ENCODE measurements around the gene PLCXD1. TPM values are rescaled to one million over a fixed set of nuclear protein-coding genes. Genes with fewer than 3 reads are reported as not detected.
"Not testable (repeated sequence)": the region's sequence is repeated elsewhere in the genome, so short reads cannot be mapped to it uniquely, and the experiment has no call there.

Gene PLCXD1
- total RNA-seq = 10 to 100 TPM; 12.6 to 19.1 TPM
- long read RNA-seq, partial matches to known transcripts = 1 of 6 reads
- long read RNA-seq, other reads (novel, unspliced or antisense) = 5 of 6 reads

- ATAC-seq = no peak
- DNase-seq = no peak
- intact Hi-C loops (cut with DNase I, micrococcal nuclease) = no loop called here
Observed at GRCh38 chrX:281166-281999, at the start of gene PLCXD1. PLCXD1 (plus strand) TSS chrX:281381; CDS start chrX:284188, 2,807 bp downstream.

- intact Hi-C loops (cut with DNase I, micrococcal nuclease); DNase-seq: not testable (repeated sequence)
- peak; percentile 96 for ATAC-seq
Observed at GRCh38 chrX:231637-232277, 49.4 kb upstream of the PLCXD1 start.

- DNase-seq; intact Hi-C loops (cut with DNase I, micrococcal nuclease): not testable (repeated sequence)
- ATAC-seq = peak; percentile 24
Observed at GRCh38 chrX:232278-232655, 48.9 kb upstream of the PLCXD1 start.

- not testable (repeated sequence) for DNase-seq
Observed at GRCh38 chrX:236201-236600, 45.0 kb upstream of the PLCXD1 start.

GRCh38 chrX:250965-251364, 30.2 kb upstream of the PLCXD1 start:
- intact Hi-C loops (cut with DNase I, micrococcal nuclease) = no loop called here
- no peak for DNase-seq
- no peak for ATAC-seq

More at GRCh38 chrX:236201-236600, 45.0 kb upstream of the PLCXD1 start:
- ATAC-seq; intact Hi-C loops (cut with DNase I, micrococcal nuclease): not testable (repeated sequence)

GRCh38 chrX:251396-252243, 29.6 kb upstream of the PLCXD1 start:
- DNase-seq; ATAC-seq; intact Hi-C loops (cut with DNase I, micrococcal nuclease): not testable (repeated sequence)

GRCh38 chrX:252244-252956, 28.8 kb upstream of the PLCXD1 start:
- ATAC-seq = no peak
- intact Hi-C loops (cut with DNase I, micrococcal nuclease) = no loop called here
- DNase-seq = no peak

- intact Hi-C loops (cut with DNase I, micrococcal nuclease) = no loop called here
- ATAC-seq (no peak), DNase-seq (no peak)
Observed at GRCh38 chrX:252957-253291, 28.3 kb upstream of the PLCXD1 start.

GRCh38 chrX:253451-254297, 27.5 kb upstream of the PLCXD1 start:
- intact Hi-C loops (cut with DNase I, micrococcal nuclease) = no loop called here
- no peak for DNase-seq
- ATAC-seq = no peak

- ATAC-seq (no peak), DNase-seq (no peak)
- intact Hi-C loops (cut with DNase I, micrococcal nuclease) = no loop called here
Observed at GRCh38 chrX:254630-255215, 26.5 kb upstream of the PLCXD1 start.

- DNase-seq (no peak), ATAC-seq (no peak)
- intact Hi-C loops (cut with DNase I, micrococcal nuclease) = no loop called here
Observed at GRCh38 chrX:255923-256331, 25.3 kb upstream of the PLCXD1 start.

GRCh38 chrX:257054-257453, 24.1 kb upstream of the PLCXD1 start:
- intact Hi-C loops (cut with DNase I, micrococcal nuclease); DNase-seq: not testable (repeated sequence)
- peak; percentile 19 for ATAC-seq

- ATAC-seq (no peak), DNase-seq (no peak)
- intact Hi-C loops (cut with DNase I, micrococcal nuclease) = no loop called here
Observed at GRCh38 chrX:257681-258289, 23.4 kb upstream of the PLCXD1 start.

GRCh38 chrX:258291-259040, 22.7 kb upstream of the PLCXD1 start:
- DNase-seq (no peak), ATAC-seq (no peak)
- intact Hi-C loops (cut with DNase I, micrococcal nuclease) = no loop called here

GRCh38 chrX:259692-260355, 21.4 kb upstream of the PLCXD1 start:
- ATAC-seq (peak; percentile 44), DNase-seq (peak in 1 of 2 donors; percentile 35)
- intact Hi-C loops (cut with DNase I, micrococcal nuclease) = no loop called here
